ENCODE data around the gene WDSUB1. TPM values are rescaled to one million over a fixed set of nuclear protein-coding genes. Genes with fewer than 3 reads are reported as not detected.

Gene WDSUB1
- total RNA-seq, 2 experiments from 2014 or later = 6.0 to 6.8 TPM

- no peaks in the 10 kb centered on the region for H3K27me3 Mint-ChIP-seq
- ATAC-seq (peak; percentile 83), DNase-seq (peak; percentile 30)
- CTCF ChIA-PET = interaction anchor here (0.6 to 1.5 kb wide), 2 partner anchors 21 to 27 kb away, joined by 3 to 8 read pairs; no protein-coding TSS in a partner anchor
- H3K27ac Mint-ChIP-seq = no peak overlapping the region
- POLR2A ChIA-PET = no interaction called here
- no peaks in the 10 kb centered on the region for H3K9me3 Mint-ChIP-seq (ENCODE audit: low read depth)
- no peaks in the 10 kb centered on the region for H3K36me3 Mint-ChIP-seq (ENCODE audit: low read depth)
- H3K4me3 Mint-ChIP-seq = no peak overlapping the region
- peaks cover 20% of the 10 kb centered on the region for H3K4me1 Mint-ChIP-seq
- intact Hi-C loops (cut with DNase I, micrococcal nuclease) = no loop called here
Measured at GRCh38 chr2:159201360-159202063, 85.0 kb downstream of the WDSUB1 start.

GRCh38 chr2:159200498-159200897 lies 86.0 kb downstream of the WDSUB1 start:
- Mint-ChIP-seq H3K27ac (no peak overlapping the region), H3K4me3 (no peak overlapping the region), H3K36me3 (ENCODE audit: low read depth) (no peaks in the 10 kb centered on the region), H3K9me3 (ENCODE audit: low read depth) (no peaks in the 10 kb centered on the region), H3K27me3 (no peaks in the 10 kb centered on the region), H3K4me1 (peaks cover 20% of the 10 kb centered on the region)
- intact Hi-C loops (cut with DNase I, micrococcal nuclease) = no loop called here
- DNase-seq (no peak), ATAC-seq (no peak)
- CTCF ChIA-PET = interaction anchor here (0.6 kb wide), 2 partner anchors 82 to 131 kb away, joined by 3 read pairs; no protein-coding TSS in a partner anchor
- POLR2A ChIA-PET = no interaction called here

- CTCF ChIA-PET = interaction anchor here (0.6 kb wide), 2 partner anchors 81 to 130 kb away, joined by 3 read pairs; no protein-coding TSS in a partner anchor
- Mint-ChIP-seq H3K36me3 (ENCODE audit: low read depth) (no peaks in the 10 kb centered on the region), H3K4me1 (peaks cover 20% of the 10 kb centered on the region), H3K27ac (no peak overlapping the region), H3K9me3 (ENCODE audit: low read depth) (no peaks in the 10 kb centered on the region), H3K27me3 (no peaks in the 10 kb centered on the region), H3K4me3 (no peak overlapping the region)
- ATAC-seq (no peak), DNase-seq (no peak)
- intact Hi-C loops (cut with DNase I, micrococcal nuclease) = no loop called here
- POLR2A ChIA-PET = no interaction called here
Measured at GRCh38 chr2:159199761-159200465, 86.6 kb downstream of the WDSUB1 start.

GRCh38 chr2:159199236-159199635 lies 87.3 kb downstream of the WDSUB1 start:
- POLR2A ChIA-PET = no interaction called here
- intact Hi-C loops (cut with DNase I, micrococcal nuclease) = no loop called here
- no peak overlapping the region for H3K27ac Mint-ChIP-seq
- no peaks in the 10 kb centered on the region for H3K27me3 Mint-ChIP-seq
- H3K4me3 Mint-ChIP-seq = no peak overlapping the region
- H3K9me3 Mint-ChIP-seq (ENCODE audit: low read depth) = no peaks in the 10 kb centered on the region
- DNase-seq (no peak), ATAC-seq (no peak)
- peaks cover 20% of the 10 kb centered on the region for H3K4me1 Mint-ChIP-seq
- CTCF ChIA-PET = no interaction called here
- H3K36me3 Mint-ChIP-seq (ENCODE audit: low read depth) = no peaks in the 10 kb centered on the region

- Mint-ChIP-seq H3K4me1 (peaks cover 9% of the 10 kb centered on the region), H3K9me3 (ENCODE audit: low read depth) (no peaks in the 10 kb centered on the region), H3K36me3 (ENCODE audit: low read depth) (no peaks in the 10 kb centered on the region), H3K27me3 (no peaks in the 10 kb centered on the region), H3K4me3 (no peak overlapping the region), H3K27ac (no peak overlapping the region)
- CTCF ChIA-PET = no interaction called here
- DNase-seq (no peak), ATAC-seq (no peak)
- intact Hi-C loops (cut with DNase I, micrococcal nuclease) = no loop called here
- POLR2A ChIA-PET = no interaction called here
Measured at GRCh38 chr2:159196393-159196925, 90.0 kb downstream of the WDSUB1 start.

- H3K27ac Mint-ChIP-seq = no peak overlapping the region
- H3K36me3 Mint-ChIP-seq (ENCODE audit: low read depth) = no peaks in the 10 kb centered on the region
- peaks cover 1% of the 10 kb centered on the region for H3K4me1 Mint-ChIP-seq
- no peaks in the 10 kb centered on the region for H3K9me3 Mint-ChIP-seq (ENCODE audit: low read depth)
- CTCF ChIA-PET = no interaction called here
- ATAC-seq = no peak
- POLR2A ChIA-PET = no interaction called here
- no peak overlapping the region for H3K4me3 Mint-ChIP-seq
- intact Hi-C loops (cut with DNase I, micrococcal nuclease) = no loop called here
- no peak for DNase-seq
- H3K27me3 Mint-ChIP-seq = no peaks in the 10 kb centered on the region
Measured at GRCh38 chr2:159195697-159196096, 90.8 kb downstream of the WDSUB1 start.

GRCh38 chr2:159194241-159194640 lies 92.3 kb downstream of the WDSUB1 start:
- POLR2A ChIA-PET = interaction anchor here (0.7 kb wide), 1 partner anchor 11 kb away, joined by 3 read pairs; no protein-coding TSS in a partner anchor
- no peak overlapping the region for H3K4me3 Mint-ChIP-seq
- CTCF ChIA-PET = no interaction called here
- DNase-seq (no peak), ATAC-seq (no peak)
- H3K27ac Mint-ChIP-seq = no peak overlapping the region
- H3K4me1 Mint-ChIP-seq = no peaks in the 10 kb centered on the region
- no peaks in the 10 kb centered on the region for H3K36me3 Mint-ChIP-seq (ENCODE audit: low read depth)
- no peaks in the 10 kb centered on the region for H3K27me3 Mint-ChIP-seq
- intact Hi-C loops (cut with DNase I, micrococcal nuclease) = no loop called here
- H3K9me3 Mint-ChIP-seq (ENCODE audit: low read depth) = no peaks in the 10 kb centered on the region

- ATAC-seq = no peak
Measured at GRCh38 chr2:159193791-159194190, 92.7 kb downstream of the WDSUB1 start.

GRCh38 chr2:159192371-159192918 lies 94.1 kb downstream of the WDSUB1 start:
- Mint-ChIP-seq H3K4me3 (no peak overlapping the region), H3K36me3 (ENCODE audit: low read depth) (no peaks in the 10 kb centered on the region), H3K4me1 (no peaks in the 10 kb centered on the region), H3K9me3 (ENCODE audit: low read depth) (no peaks in the 10 kb centered on the region), H3K27ac (no peak overlapping the region), H3K27me3 (no peaks in the 10 kb centered on the region)
- no peak for DNase-seq
- intact Hi-C loops (cut with DNase I, micrococcal nuclease) = no loop called here
- ATAC-seq = no peak
- ChIA-PET CTCF (no interaction called here), POLR2A (no interaction called here)

More at GRCh38 chr2:159193791-159194190, 92.7 kb downstream of the WDSUB1 start:
- Mint-ChIP-seq H3K4me3 (no peak overlapping the region), H3K9me3 (ENCODE audit: low read depth) (no peaks in the 10 kb centered on the region), H3K36me3 (ENCODE audit: low read depth) (no peaks in the 10 kb centered on the region), H3K4me1 (no peaks in the 10 kb centered on the region), H3K27ac (no peak overlapping the region), H3K27me3 (no peaks in the 10 kb centered on the region)
- DNase-seq = no peak
- intact Hi-C loops (cut with DNase I, micrococcal nuclease) = no loop called here
- ChIA-PET CTCF (no interaction called here), POLR2A (interaction anchor here (0.7 kb wide), 1 partner anchor 12 kb away, joined by 3 read pairs; no protein-coding TSS in a partner anchor)

- intact Hi-C loops (cut with DNase I, micrococcal nuclease) = loop anchor here in 1 of 2 experiments (5.0 kb wide), 1 partner anchor 286 kb away; no protein-coding TSS in a partner anchor
- Mint-ChIP-seq H3K27ac (no peak overlapping the region), H3K4me1 (no peaks in the 10 kb centered on the region), H3K9me3 (ENCODE audit: low read depth) (no peaks in the 10 kb centered on the region), H3K4me3 (no peak overlapping the region), H3K36me3 (ENCODE audit: low read depth) (no peaks in the 10 kb centered on the region), H3K27me3 (no peaks in the 10 kb centered on the region)
- ATAC-seq (no peak), DNase-seq (no peak)
- CTCF ChIA-PET = interaction anchor here (0.6 kb wide), 1 partner anchor 1641 kb away, joined by 3 read pairs; no protein-coding TSS in a partner anchor
- POLR2A ChIA-PET = no interaction called here
Measured at GRCh38 chr2:159188449-159188848, 98.1 kb downstream of the WDSUB1 start.

- ChIA-PET POLR2A (no interaction called here), CTCF (interaction anchor here (0.8 kb wide), 1 partner anchor 40 kb away, joined by 3 read pairs; no protein-coding TSS in a partner anchor)
- H3K9me3 Mint-ChIP-seq (ENCODE audit: low read depth) = no peaks in the 10 kb centered on the region
- H3K4me1 Mint-ChIP-seq = no peaks in the 10 kb centered on the region
- intact Hi-C loops (cut with DNase I, micrococcal nuclease) = loop anchor here in 1 of 2 experiments (5.0 kb wide), 1 partner anchor 285 kb away; no protein-coding TSS in a partner anchor
- no peak overlapping the region for H3K27ac Mint-ChIP-seq
- no peaks in the 10 kb centered on the region for H3K27me3 Mint-ChIP-seq
- H3K4me3 Mint-ChIP-seq = no peak overlapping the region
- no peak for ATAC-seq
- DNase-seq = no peak
- H3K36me3 Mint-ChIP-seq (ENCODE audit: low read depth) = no peaks in the 10 kb centered on the region
Measured at GRCh38 chr2:159187106-159187505, 99.4 kb downstream of the WDSUB1 start.

All from activated CD4-positive, alpha-beta T cell treated with anti-CD3 and anti-CD28 coated beads for 36 hours (primary cell).